ENCODE measurements around the gene PDC.

Gene PDC

DNA sequence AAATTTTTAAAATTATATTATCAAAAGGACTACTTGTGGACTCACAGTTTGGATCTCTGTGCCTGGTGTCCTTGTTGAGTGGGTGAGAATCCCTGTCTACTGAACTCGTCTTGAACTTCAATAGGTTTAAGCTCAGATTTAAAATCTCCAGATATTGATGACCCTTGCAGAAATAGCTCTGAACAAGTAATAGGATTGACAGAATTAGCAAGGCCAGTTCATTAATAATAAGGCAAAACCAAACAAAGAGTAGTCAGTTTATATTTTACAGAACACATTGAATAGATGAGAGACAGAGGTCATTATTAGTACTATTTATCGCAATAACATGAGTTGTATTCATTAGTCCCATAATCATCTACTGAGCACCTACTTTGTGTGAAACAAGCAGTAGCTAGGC lies at the start of gene PDC:
Gene PDC, minus strand, starts transcription at position 101 of the 400 bp plus-strand sequence. CDS start 11,655 bp downstream, outside the sequence.
- DNase-seq (ENCODE audit: low read depth) = no peak

DNA sequence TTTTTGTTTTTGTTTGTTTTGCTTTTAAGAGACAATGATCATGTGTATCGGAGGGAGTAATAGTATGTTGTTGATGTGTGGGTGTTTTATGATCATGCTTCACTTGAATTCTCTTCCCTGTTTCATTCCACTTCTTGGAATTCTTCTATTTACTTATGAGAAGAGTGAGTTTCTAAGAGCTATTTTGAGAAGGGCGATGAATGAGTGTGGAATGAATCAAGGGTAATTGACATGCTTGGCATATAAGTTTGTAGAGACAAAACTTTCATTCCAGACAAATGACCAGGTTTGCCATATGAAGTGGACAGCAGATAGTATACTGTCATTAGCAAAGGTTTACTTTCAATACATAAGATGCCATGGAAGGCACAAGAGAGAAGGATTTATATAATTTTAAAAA lies 42.3 kb upstream of the PDC start:
- no peak for DNase-seq (ENCODE audit: low read depth)

DNA sequence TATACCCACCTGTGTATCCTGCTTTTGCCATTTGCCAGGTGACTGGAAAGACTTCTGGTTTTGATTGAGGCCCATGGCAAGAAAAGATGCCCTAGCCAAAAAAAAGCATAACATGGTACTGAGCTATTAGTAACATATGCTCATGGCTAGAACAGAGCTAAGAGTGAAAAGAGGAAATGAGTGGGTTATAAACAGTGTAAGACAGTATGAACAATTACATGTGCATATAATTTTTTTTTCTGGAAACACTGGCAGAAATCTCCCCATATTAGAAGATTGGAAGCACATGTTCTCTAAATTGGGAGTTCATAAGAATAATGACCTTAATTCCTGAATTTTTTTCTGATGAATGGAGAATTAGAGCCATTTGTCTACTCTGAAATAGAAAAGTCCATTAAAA lies 41.2 kb upstream of the PDC start:
- no peak for DNase-seq (ENCODE audit: low read depth)

DNA sequence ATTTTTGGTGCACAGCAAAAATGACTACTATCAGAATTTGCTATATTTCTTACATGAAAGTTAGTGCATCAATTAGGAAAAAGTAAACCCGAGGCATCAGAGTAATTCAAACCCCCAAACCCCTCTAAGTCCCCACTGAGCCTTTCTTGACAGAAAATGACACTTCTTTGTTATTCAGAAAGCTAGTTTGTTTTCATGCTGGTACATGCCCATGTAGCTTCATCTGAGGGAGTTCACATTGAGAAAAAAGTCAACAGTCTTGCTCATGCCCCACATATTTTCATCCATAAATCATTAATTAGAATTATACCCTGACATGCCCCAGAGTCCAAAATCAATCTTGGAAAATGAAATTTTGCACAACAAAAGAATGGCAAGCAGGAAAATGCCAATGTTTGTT lies 39.9 kb upstream of the PDC start:
- DNase-seq (ENCODE audit: low read depth) = no peak

- no peak for DNase-seq (ENCODE audit: low read depth)
These were observed 38.7 kb upstream of the PDC start for GRCh38 chr1:186499571-186499970.

- DNase-seq (ENCODE audit: low read depth) = no peak
These were observed 37.9 kb upstream of the PDC start for GRCh38 chr1:186498695-186499389.

DNA sequence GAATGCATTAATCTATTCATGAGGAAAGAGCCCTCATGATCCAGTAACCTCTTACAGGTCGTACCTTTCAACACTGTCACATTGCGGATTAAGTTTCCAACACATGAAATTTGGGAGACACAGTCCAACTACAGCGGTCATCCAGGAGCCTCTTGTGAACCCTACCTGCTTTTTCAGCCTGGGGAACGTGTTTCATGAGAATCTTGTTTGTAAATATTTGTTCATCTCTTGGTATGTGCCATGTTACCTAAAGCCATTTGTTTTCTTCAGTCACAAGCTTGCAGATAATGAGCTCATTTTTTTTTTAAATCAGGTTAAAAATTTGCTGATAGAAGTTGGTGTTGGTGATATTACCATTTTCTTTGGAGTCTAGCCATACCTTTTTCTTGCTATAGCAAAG lies 37.2 kb upstream of the PDC start:
- DNase-seq (ENCODE audit: low read depth) = no peak

DNA sequence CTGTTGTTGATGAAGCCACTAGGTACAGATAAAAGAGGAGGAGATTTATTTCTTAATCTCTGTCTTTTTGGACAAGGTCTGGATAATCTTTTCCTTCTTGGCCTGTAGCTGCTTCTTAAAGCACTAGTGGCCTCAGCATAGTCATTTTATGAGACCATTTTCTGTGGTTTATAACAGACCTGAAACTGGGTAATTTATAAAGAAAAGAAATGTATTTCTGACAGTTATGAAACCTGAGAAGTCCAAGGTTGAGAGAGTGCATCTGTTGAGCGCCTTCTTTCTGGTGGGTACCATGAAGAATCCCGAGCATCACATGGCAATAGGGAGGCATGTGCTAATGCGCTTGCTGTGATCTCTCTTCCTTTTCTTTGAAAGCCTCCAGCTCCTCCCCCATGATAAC lies 36.7 kb upstream of the PDC start:
- no peak for DNase-seq (ENCODE audit: low read depth)

- DNase-seq (ENCODE audit: low read depth) = no peak
These were observed 35.4 kb upstream of the PDC start for GRCh38 chr1:186496171-186496851.

GRCh38 chr1:186494832-186495271 lies 33.9 kb upstream of the PDC start:
- DNase-seq (ENCODE audit: low read depth) = no peak

DNA sequence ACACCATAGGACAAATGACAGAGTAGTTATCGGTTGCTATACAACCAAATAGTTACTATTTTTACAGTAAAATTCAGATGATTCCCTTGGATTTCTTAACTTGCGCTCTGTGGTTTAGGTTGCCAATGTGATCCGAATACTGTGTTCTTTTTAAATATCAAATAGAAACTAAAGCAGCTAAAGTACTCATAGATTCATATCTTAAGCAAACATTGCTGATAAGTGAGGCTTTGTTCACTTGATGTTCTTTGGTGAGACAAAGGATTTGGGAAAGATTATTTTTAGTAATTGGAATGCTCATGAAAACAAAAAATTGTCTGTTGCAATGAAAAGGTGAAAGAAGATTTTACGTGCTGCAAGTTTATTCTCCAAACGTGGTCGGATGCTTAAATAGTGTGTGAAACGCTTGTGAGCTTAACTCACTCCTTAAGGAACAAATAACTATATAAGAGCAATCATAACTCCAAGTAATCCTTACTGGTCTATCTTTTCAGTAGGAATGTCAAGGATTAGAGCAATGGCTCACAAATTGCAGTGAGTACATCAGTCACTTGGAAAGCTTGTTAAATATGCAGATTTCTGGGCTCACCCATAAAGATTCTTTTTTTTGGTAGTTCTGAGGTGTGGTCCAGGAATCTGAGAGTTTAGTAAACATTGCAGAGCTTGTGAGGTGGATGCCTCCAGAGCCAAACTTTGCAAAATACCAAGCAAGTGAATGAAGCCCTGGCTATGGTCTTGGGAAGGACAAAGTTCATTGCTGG lies 31.8 kb upstream of the PDC start:
- no peak for DNase-seq (ENCODE audit: low read depth)

DNA sequence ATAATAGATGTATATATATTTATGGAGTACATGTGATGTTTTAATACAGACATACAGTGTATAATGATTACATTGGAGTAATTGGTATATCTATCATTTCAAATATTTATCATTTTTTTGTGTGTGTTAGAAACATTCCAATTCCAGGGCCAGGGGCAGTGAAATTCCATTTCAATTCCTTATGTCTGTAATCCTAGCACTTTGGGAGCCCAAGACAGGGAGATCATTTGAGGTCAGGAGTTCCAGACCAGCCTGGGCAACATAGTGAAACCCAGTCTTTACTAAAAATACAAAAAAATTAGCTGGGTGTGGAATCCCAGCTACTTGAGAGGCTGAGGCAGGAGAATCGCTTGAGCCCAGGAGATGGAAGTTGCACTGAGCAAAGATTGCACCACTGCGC lies 30.4 kb upstream of the PDC start:
- DNase-seq (ENCODE audit: low read depth) = no peak

DNA sequence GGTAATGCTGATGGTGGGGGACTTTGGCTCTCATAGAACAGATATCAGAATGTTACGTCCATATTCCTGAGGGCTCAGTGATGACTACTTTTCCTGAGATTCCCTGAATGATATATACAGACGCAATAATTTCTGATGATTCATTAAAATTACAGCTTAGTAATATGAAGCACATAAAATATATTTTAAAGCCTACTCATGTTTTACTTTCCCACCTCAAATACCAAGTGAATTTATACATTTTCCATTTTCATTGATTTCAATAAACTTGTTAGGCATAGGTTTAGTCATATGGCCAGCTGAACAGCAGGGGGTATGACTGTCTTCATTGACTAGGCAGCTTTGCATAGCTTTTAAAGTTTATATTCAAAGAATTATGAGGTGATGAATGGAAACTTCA lies 26.2 kb upstream of the PDC start:
- DNase-seq (ENCODE audit: low read depth) = no peak

GRCh38 chr1:186486061-186486460 lies 25.1 kb upstream of the PDC start:
- no peak for DNase-seq (ENCODE audit: low read depth)

- no peak for DNase-seq (ENCODE audit: low read depth)
These were observed 22.6 kb upstream of the PDC start for GRCh38 chr1:186483561-186483960.

DNA sequence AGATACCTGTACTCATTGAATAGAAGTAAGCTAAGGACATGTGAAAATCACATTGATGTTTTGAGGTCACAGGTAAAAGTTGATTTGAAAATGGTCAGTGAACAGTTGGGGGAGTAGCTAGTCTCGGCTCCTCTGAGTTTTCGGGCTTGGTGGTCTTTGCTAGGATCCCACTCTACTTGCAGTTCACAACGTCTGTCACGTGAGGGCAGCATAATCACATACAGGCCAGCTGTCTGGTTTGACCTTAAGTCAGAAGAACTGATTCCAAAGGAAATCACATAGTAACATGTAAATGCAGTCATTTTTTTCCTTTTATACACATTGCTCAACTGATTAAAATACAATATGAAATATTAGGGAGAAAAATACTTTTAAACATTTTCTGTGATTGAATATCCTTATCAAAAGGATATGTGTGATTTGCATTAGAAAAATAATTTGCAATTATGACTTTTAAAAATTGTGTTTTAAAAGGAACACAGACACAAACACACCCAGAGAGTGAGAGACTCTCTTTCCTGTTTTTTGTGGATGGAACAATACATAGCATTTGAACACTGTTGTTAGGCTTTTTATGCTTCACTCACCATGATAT lies 21.8 kb upstream of the PDC start:
- peak; percentile 0 for DNase-seq (ENCODE audit: low read depth)

- DNase-seq (ENCODE audit: low read depth) = no peak
These were observed 20.5 kb upstream of the PDC start for GRCh38 chr1:186481303-186481888.

- DNase-seq (ENCODE audit: low read depth) = no peak
These were observed 18.2 kb upstream of the PDC start for GRCh38 chr1:186479162-186479561.

GRCh38 chr1:186476264-186477040 lies 15.5 kb upstream of the PDC start:
- DNase-seq (ENCODE audit: low read depth) = no peak

GRCh38 chr1:186474208-186474607 lies 13.3 kb upstream of the PDC start:
- DNase-seq (ENCODE audit: low read depth) = no peak

DNA sequence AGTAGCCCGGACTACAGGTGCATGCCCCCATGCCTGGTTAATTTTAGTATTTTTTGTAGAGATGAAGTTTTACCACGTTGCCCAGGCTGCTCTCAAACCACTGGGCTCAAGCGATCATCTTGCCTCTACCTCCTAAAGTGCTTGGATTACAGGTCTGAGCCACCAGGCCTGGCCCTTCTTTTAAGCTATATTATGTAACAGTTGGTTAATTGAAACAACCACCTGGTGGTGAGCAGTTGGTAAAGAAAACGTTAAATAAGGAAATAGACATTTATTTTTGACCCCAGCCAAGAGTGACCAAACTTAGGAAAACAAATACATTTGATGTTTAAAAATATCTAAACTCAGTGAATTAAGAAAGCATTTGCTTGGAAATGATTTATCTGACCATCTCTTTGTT lies 12.1 kb upstream of the PDC start:
- no peak for DNase-seq (ENCODE audit: low read depth)

- DNase-seq (ENCODE audit: low read depth) = no peak
These were observed 5.0 kb upstream of the PDC start for GRCh38 chr1:186465946-186466345.
